ENCODE data around the gene TRMT61A. TPM values are rescaled to one million over a fixed set of nuclear protein-coding genes. Genes with fewer than 3 reads are reported as not detected.
A peak's percentile ranks its signal among the peaks of the same experiment; 100 is the strongest.

The TRMT61A gene
- total and polyA plus RNA-seq, 2 of the 13 experiments (the other 11 are each of a cell fraction or from before 2014, with no cell fraction given), result 6.5 to 13.6 TPM

- TF ChIP-seq ZBTB40 (IDR thresholded peaks at IDR 0.05) (no peak), ZBTB40 (CRISPR knock-in tag; IDR thresholded peaks at IDR 0.05) (0 out of 2 replicates have a peak, but pooled peaks have one; percentile 37), SMAD1 (CRISPR knock-in tag; IDR thresholded peaks at IDR 0.05; ENCODE audit: borderline replicate concordance, low read depth) (no peak), ETS1 (CRISPR knock-in tag; IDR thresholded peaks at IDR 0.05) (no peak), ZFP82 (CRISPR knock-in tag; IDR thresholded peaks at IDR 0.05; ENCODE audit: borderline replicate concordance) (no peak), PRDM10 (CRISPR knock-in tag; IDR thresholded peaks at IDR 0.05; ENCODE audit: low read depth) (no peak), HOXA9 (CRISPR knock-in tag; IDR thresholded peaks at IDR 0.05; ENCODE audit: borderline replicate concordance) (no peak), HMG20B (CRISPR knock-in tag; conservative IDR thresholded peaks at IDR 0.05) (no peak), ZNF678 (CRISPR knock-in tag; IDR thresholded peaks at IDR 0.05) (no peak), CBX5 (CRISPR knock-in tag; IDR thresholded peaks at IDR 0.05; ENCODE audit: borderline replicate concordance) (no peak), ZNF501 (CRISPR knock-in tag; IDR thresholded peaks at IDR 0.05) (0 out of 2 replicates have a peak, but pooled peaks have one; percentile 22), ZNF33B (CRISPR knock-in tag; IDR thresholded peaks at IDR 0.05) (peak; percentile 28; the same call in 1 of the 2 replicates), KAT7 (CRISPR knock-in tag; IDR thresholded peaks at IDR 0.05; ENCODE audit: borderline replicate concordance) (no peak), RARA (CRISPR knock-in tag; IDR thresholded peaks at IDR 0.05) (no peak), ZNF577 (CRISPR knock-in tag; IDR thresholded peaks at IDR 0.05; ENCODE audit: borderline replicate concordance, low read depth) (no peak), ZNF747 (CRISPR knock-in tag; IDR thresholded peaks at IDR 0.05; ENCODE audit: borderline replicate concordance) (peak; percentile 11; the same call in 1 of the 2 replicates), ONECUT2 (CRISPR knock-in tag; IDR thresholded peaks at IDR 0.05) (no peak), SMAD9 (CRISPR knock-in tag; IDR thresholded peaks at IDR 0.05) (no peak)
These were observed 33.1 kb downstream of the TRMT61A start (continued) for GRCh38 chr14:103562179-103562428.
